Spleen (tissue), 11 donors: ENCODE measurements around the gene NCOA1. TPM values are rescaled to one million over a fixed set of nuclear protein-coding genes. Genes with fewer than 3 reads are reported as not detected.
"Not testable (repeated sequence)": the region's sequence is repeated elsewhere in the genome, so short reads cannot be mapped to it uniquely, and the experiment has no call there.

Experiments
- DNase-seq: peaks from one replicate; pipeline ENCODE4 v3.0.0-alpha.2; 2020
- H3K27ac ChIP-seq, 8 donors: fragments of 200-600 bp; sonication (generic) in 7 of 8; 1 replicate in 4 of 8; 2 replicates in 4 of 8; pipeline versions ENCODE4 v1.5.0 to v1.8.0; 2016 to 2021; ENCODE audit warnings: inconsistent platforms in 4 of 8, mild to moderate bottlenecking in 4 of 8, moderate library complexity in 1 of 8
- H3K27me3 ChIP-seq, 7 donors: fragments of 200-600 bp; sonication (generic) in 6 of 7; replicated peaks in 1 of 7; 1 replicate in 4 of 7; 2 replicates in 3 of 7; pipeline versions ENCODE4 v1.5.0 to v1.8.0; 2016 to 2021; ENCODE audit warnings: inconsistent platforms in 3 of 7, mild to moderate bottlenecking in 1 of 7
- H3K36me3 ChIP-seq, 6 donors: fragments of 200-600 bp; sonication (generic) in 5 of 6; 1 replicate in 4 of 6; 2 replicates in 2 of 6; pipeline versions ENCODE4 v1.5.0 to v1.8.0; 2016 to 2021; ENCODE audit warnings: inconsistent platforms in 2 of 6
- H3K4me1 ChIP-seq, 6 donors: fragments of 200-600 bp; sonication (generic) in 5 of 6; 1 replicate in 3 of 6; 2 replicates in 3 of 6; pipeline versions ENCODE4 v1.5.0 to v1.8.0; 2016 to 2021; ENCODE audit warnings: inconsistent platforms in 3 of 6
- H3K4me3 ChIP-seq, 8 donors: fragments of 200-600 bp; sonication (generic) in 7 of 8; 1 replicate in 4 of 8; 2 replicates in 4 of 8; pipeline versions ENCODE4 v1.5.0 to v1.8.0; 2016 to 2021; ENCODE audit warnings: inconsistent platforms in 4 of 8, mild to moderate bottlenecking in 4 of 8, moderate library complexity in 2 of 8
- H3K9me3 ChIP-seq, 8 donors: fragments of 200-600 bp; sonication (generic) in 7 of 8; 1 replicate in 4 of 8; 2 replicates in 4 of 8; pipeline versions ENCODE4 v1.5.0 to v1.8.0; 2016 to 2021; ENCODE audit warnings: inconsistent platforms in 4 of 8
- POLR2A ChIP-seq, 3 donors: fragments of 450-650 bp; IDR thresholded peaks; one replicate each; pipeline ENCODE4 v1.5.1; 2017; ENCODE audit warnings: antibody characterized with exemption in 3 of 3, mild to moderate bottlenecking in 1 of 3
- POLR2AphosphoS5 ChIP-seq, 3 donors: sonication (generic); formaldehyde crosslinking; IDR thresholded peaks; one replicate each; pipeline ENCODE4 v1.5.1; 2017; ENCODE audit warnings: antibody characterized with exemption in 3 of 3
- WGBS, 5 donors: extraction: QIAGEN DNeasy Blood & Tissue Kit in 3 of 5; methylation state at CpG; one replicate each; pipeline versions ENCODE4 v1.1.5 to v1.1.7; 2013 to 2018; 5-methylcytosine and 5-hydroxymethylcytosine counted together
- intact Hi-C: fragments of 100-400 bp; cut with DNase I; formaldehyde crosslinking; loops from one replicate; pipeline ENCODE4 v1.15.0; 2023; ENCODE audit warnings: low total_unique reads
- polyA plus RNA-seq, 3 donors: library from polyadenylated mRNA; stranded (reverse); fragments of 200-250 nt; gene quantifications; one replicate each; pipeline ENCODE4 v1.2.1, GENCODE V29; 2013
- total RNA-seq, 7 donors: library from RNA; depleted of rRNA in 3 of 7; stranded (reverse); fragments of >200 nt in 3 of 7; fragmentation: NEBNext Ultra II Directional in 4 of 7; extraction: Animal tissue kit (Norgen Biotek cat#: 25700) in 4 of 7; gene quantifications; one replicate each; pipeline versions ENCODE4 v1.1.0 to v1.2.1, GENCODE V29; 2016 to 2021
- TF ChIP-seq, protein P1 (sequence below), 11 experiments: fragments of 200-600 bp in 7 of 11; fragments of 450-650 bp in 4 of 11; sonication (generic) in 4 of 11; IDR thresholded peaks in 8 of 11; conservative IDR thresholded peaks in 3 of 11; 1 replicate in 7 of 11; 2 replicates in 4 of 11; pipeline versions ENCODE4 v1.4.0 to v1.8.0; 2016 to 2021; ENCODE audit warnings: antibody characterized with exemption in 11 of 11, inconsistent platforms in 4 of 11, mild to moderate bottlenecking in 1 of 11
- donor health status: healthy with polysubstance abuse.
- donor health status: DM: no; HTN: no; CAD: no; lungs with moderate emphysema.
- donor health status: DM: no; HTN: no; CAD: no.
- donor health status: Bipolar disorder and iron deficiency.
- donor health status: healthy.
- donor health status: DM: no; HTN: no; CAD: no.
- donor health status: DM: yes; HTN: yes; CAD: no.

Gene NCOA1
- total and polyA plus RNA-seq, 10 donors = 4.4 to 73.6 (median 54.4) TPM

DNA sequence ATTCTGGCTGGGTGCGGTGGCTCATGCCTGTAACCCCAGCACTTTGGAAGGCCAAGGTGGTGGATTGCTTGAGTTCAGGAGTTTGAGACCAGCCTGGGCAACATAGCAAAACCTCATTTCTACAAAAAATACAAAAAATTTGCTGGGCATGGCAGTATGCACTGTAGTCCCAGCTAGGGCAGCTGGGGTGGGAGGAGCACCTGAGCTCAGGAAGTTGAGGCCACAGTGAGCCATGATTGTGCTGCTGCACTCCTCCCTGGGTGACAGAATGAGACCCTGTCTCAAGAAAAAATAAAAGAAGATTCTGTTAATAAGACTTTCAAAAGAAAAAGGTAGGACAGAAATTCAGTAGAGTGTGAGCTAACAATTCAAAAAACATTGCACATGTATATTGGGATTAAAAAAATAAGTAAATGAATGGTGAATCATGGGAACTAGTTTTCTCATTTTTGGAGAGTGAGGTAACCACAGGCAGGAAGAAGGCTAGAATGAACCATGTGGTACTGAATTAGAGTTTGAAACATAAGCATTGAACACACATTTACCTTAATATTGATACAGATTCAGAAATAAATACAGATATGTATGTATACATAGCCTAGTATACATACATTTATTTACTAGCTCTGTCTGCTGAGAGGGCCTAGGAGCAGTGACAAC lies 53.5 kb downstream of the NCOA1 start:
- H3K27ac ChIP-seq = no peak overlapping the region
- H3K27me3 ChIP-seq = no peaks in the 10 kb centered on the region
- intact Hi-C loops = no loop called here
- 96 to 100% (median 97%) methylated on average over 1 of the region's 1 CpG for WGBS, 5 donors
- H3K4me1 ChIP-seq = peaks cover 0 to 22% (median 1%) of the 10 kb centered on the region in 6 donors
- TF ChIP-seq, protein P1, sequence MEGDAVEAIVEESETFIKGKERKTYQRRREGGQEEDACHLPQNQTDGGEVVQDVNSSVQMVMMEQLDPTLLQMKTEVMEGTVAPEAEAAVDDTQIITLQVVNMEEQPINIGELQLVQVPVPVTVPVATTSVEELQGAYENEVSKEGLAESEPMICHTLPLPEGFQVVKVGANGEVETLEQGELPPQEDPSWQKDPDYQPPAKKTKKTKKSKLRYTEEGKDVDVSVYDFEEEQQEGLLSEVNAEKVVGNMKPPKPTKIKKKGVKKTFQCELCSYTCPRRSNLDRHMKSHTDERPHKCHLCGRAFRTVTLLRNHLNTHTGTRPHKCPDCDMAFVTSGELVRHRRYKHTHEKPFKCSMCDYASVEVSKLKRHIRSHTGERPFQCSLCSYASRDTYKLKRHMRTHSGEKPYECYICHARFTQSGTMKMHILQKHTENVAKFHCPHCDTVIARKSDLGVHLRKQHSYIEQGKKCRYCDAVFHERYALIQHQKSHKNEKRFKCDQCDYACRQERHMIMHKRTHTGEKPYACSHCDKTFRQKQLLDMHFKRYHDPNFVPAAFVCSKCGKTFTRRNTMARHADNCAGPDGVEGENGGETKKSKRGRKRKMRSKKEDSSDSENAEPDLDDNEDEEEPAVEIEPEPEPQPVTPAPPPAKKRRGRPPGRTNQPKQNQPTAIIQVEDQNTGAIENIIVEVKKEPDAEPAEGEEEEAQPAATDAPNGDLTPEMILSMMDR (IDR thresholded peaks at IDR 0.05 in 8 of 11, conservative IDR thresholded peaks at IDR 0.05 in 3 of 11) = no peak
- TF ChIP-seq POLR2A (IDR thresholded peaks at IDR 0.05) = no peak
- peaks cover 0 to 17% (median 0%) of the 10 kb centered on the region in 6 donors for H3K36me3 ChIP-seq
- no peak for DNase-seq
- peaks cover 0 to 45% (median 14%) of the 10 kb centered on the region in 8 donors for H3K9me3 ChIP-seq
- H3K4me3 ChIP-seq = no peak overlapping the region

DNA sequence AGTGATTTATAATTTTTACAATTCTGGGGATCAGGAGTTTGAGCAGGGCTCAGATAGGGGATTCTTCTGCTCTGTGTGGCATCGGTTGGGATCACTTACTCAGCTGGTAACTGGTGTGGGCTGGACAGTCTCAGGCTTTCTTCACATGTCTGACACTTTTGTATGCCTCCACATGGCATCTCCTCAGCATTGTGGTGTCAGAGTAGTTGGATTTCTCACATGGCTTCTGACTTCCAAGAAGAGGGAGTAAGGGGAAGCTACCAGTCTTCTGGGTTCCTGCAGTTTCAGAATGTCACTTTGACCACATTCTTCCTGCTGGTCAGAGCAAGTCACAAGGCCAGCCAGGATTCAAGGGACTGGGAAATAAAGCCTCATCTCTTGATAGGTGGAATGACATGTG lies 55.6 kb downstream of the NCOA1 start:
- intact Hi-C loops = no loop called here
- H3K36me3 ChIP-seq = peaks cover 0 to 17% (median 0%) of the 10 kb centered on the region in 6 donors
- H3K4me3 ChIP-seq = no peak overlapping the region
- DNase-seq = no peak
- TF ChIP-seq, protein P1 (IDR thresholded peaks at IDR 0.05 in 8 of 11, conservative IDR thresholded peaks at IDR 0.05 in 3 of 11) = no peak
- TF ChIP-seq POLR2AphosphoS5 (IDR thresholded peaks at IDR 0.05) = no peak
- no peak for TF ChIP-seq POLR2A (IDR thresholded peaks at IDR 0.05)
- no peak overlapping the region for H3K27ac ChIP-seq
- peaks cover 0 to 52% (median 21%) of the 10 kb centered on the region in 8 donors for H3K9me3 ChIP-seq
- H3K4me1 ChIP-seq = peaks cover 0 to 23% (median 0%) of the 10 kb centered on the region in 6 donors
- H3K27me3 ChIP-seq = no peaks in the 10 kb centered on the region
- 75 to 97% (median 85%) methylated on average over 1 of the region's 1 CpG for WGBS, 5 donors

DNA sequence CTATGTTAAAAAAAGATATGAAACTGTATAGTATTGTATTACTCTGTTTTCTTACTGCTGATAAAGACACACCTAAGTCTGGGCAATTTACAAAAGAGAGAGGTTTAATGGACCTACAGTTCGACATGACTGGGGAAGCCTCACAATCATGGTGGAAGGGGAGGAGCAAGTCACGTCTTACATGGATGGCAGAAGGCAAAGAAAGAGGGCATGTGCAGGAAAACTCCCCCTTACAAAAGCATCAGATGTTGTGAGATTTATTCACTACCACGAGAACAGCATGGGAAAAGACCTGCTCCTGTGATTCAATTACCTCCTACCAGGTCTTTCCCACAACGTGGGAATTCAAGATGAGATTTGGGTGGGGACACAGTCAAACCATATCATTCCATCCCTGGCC lies 57.0 kb downstream of the NCOA1 start:
- intact Hi-C loops = no loop called here
- no peaks in the 10 kb centered on the region for H3K27me3 ChIP-seq
- 77 to 95% (median 90%) methylated on average over 4 of the region's 4 CpGs for WGBS, 5 donors
- peaks cover 0 to 17% (median 0%) of the 10 kb centered on the region in 6 donors for H3K36me3 ChIP-seq
- no peak for DNase-seq
- H3K4me3 ChIP-seq = no peak overlapping the region
- H3K4me1 ChIP-seq = peaks cover 0 to 23% (median 0%) of the 10 kb centered on the region in 6 donors
- TF ChIP-seq POLR2AphosphoS5 (IDR thresholded peaks at IDR 0.05) (no peak), POLR2A (IDR thresholded peaks at IDR 0.05) (no peak)
- TF ChIP-seq, protein P1 (IDR thresholded peaks at IDR 0.05 in 8 of 11, conservative IDR thresholded peaks at IDR 0.05 in 3 of 11) = no peak
- H3K27ac ChIP-seq = no peak overlapping the region
- H3K9me3 ChIP-seq = peaks cover 0 to 41% (median 14%) of the 10 kb centered on the region in 8 donors

DNA sequence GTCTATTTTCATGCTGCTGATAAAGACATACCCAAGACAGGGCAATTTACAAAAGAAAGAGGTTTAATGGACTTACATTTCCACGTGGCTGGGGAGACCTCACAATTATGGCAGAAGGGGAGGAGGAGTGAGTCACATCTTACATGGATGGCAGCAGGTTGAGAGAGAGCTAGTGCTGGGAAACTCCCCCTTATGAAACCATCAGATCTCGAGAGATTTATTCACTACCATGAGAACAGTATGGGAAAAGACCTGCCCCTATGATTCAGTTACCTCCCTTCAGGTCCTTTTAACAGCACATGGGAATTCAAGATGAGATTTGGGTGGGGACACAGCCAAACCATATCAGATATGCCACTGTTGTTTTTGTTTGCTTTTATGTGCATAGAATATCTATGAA lies 59.2 kb downstream of the NCOA1 start:
- whole genome bisulfite sequencing, 5 donors = 54 to 74% (median 62%) methylated on average over 2 of the region's 2 CpGs
- H3K4me3 ChIP-seq, intact Hi-C loops, DNase-seq, H3K27ac ChIP-seq, H3K27me3 ChIP-seq: not testable (repeated sequence)
- Histone ChIP-seq H3K36me3 (peaks cover 0 to 18% (median 3%) of the 10 kb centered on the region in 6 donors), H3K4me1 (peaks cover 0 to 15% (median 0%) of the 10 kb centered on the region in 6 donors), H3K9me3 (peaks cover 0 to 31% (median 10%) of the 10 kb centered on the region in 8 donors)
